OCI-LY7 (cell line): Measurements from ENCODE around the gene CNTN5. TPM values are rescaled to one million over a fixed set of nuclear protein-coding genes. Genes with fewer than 3 reads are reported as not detected.

Experiments
- BruUV-seq: library from RNA; stranded (reverse); fragments of 400-500 nt; replicated peaks from 2 replicates; lab custom pipeline; 2021; lab: Mats Ljungman, UMichigan
- CTCF ChIA-PET: fragments of 300-600 bp; sonication (Branson Sonifier 250); formaldehyde crosslinking; loops from one replicate; lab custom pipeline; 2022; ENCODE audit warnings: antibody characterized with exemption; ENCODE audit not compliant: unreplicated experiment; lab: Charles Lee
- POLR2A ChIA-PET: fragments of 300-600 bp; sonication (Branson Sonifier 250); formaldehyde crosslinking; loops from one replicate; lab custom pipeline; 2022; ENCODE audit warnings: antibody characterized with exemption; lab: Charles Lee
- DNase-seq: peaks from one replicate; pipeline ENCODE4 v3.0.0-alpha.2; 2015; ENCODE audit warnings: low spot score
- H2AFZ ChIP-seq: fragments of 200-600 bp; sonication (generic), shearing (Covaris generic); 2 replicates; pipeline ENCODE4 v1.6.1; 2014; ENCODE audit warnings: mild to moderate bottlenecking, antibody characterized with exemption, low read length, moderate library complexity
- H3K27ac ChIP-seq: fragments of 200-600 bp; sonication (generic); 2 replicates; pipeline ENCODE4 v1.5.1; 2014; ENCODE audit warnings: mixed run types, low read depth, mild to moderate bottlenecking, moderate library complexity, low read length, inconsistent platforms; ENCODE audit not compliant: poor library complexity, severe bottlenecking
- H3K36me3 ChIP-seq: fragments of 200-600 bp; sonication (generic); 2 replicates; pipeline ENCODE4 v1.6.1; 2014; ENCODE audit warnings: mild to moderate bottlenecking, antibody characterized with exemption, low read length, moderate library complexity, mixed read lengths; ENCODE audit not compliant: insufficient read depth
- H3K4me1 ChIP-seq: fragments of 200-600 bp; sonication (generic); 2 replicates; pipeline ENCODE4 v1.5.1; 2014; ENCODE audit warnings: mild to moderate bottlenecking, low read length; ENCODE audit not compliant: insufficient read depth, poor library complexity, severe bottlenecking
- H3K4me2 ChIP-seq: fragments of 200-600 bp; sonication (generic); 2 replicates; pipeline ENCODE4 v1.6.1; 2014; ENCODE audit warnings: mild to moderate bottlenecking, low read length
- H3K4me3 ChIP-seq: fragments of 200-600 bp; sonication (generic); 2 replicates; pipeline ENCODE4 v1.5.1; 2014; ENCODE audit warnings: mild to moderate bottlenecking, low read depth, low read length; ENCODE audit not compliant: poor library complexity, severe bottlenecking
- H3K79me2 ChIP-seq: fragments of 200-600 bp; sonication (generic); 2 replicates; pipeline ENCODE4 v1.6.1; 2016; ENCODE audit warnings: low read depth, mild to moderate bottlenecking, low read length, moderate library complexity, mixed read lengths; ENCODE audit not compliant: insufficient read depth
- H3K9me2 ChIP-seq: fragments of 200-600 bp; sonication (generic); 2 replicates; pipeline ENCODE4 v1.6.1; 2016; ENCODE audit warnings: mild to moderate bottlenecking, low read length, mixed read lengths; ENCODE audit not compliant: insufficient read depth
- H3K9me3 ChIP-seq: fragments of 200-600 bp; sonication (generic); 2 replicates; pipeline ENCODE4 v1.6.1; 2014; ENCODE audit warnings: mild to moderate bottlenecking, mixed run types, low read length, mixed read lengths
- H4K20me1 ChIP-seq: fragments of 200-600 bp; sonication (generic); 2 replicates; pipeline ENCODE4 v1.6.1; 2014; ENCODE audit warnings: mild to moderate bottlenecking, antibody characterized with exemption, low read length, moderate library complexity, mixed read lengths; ENCODE audit not compliant: insufficient read depth
- CTCF ChIP-seq: fragments of 200-600 bp; sonication (generic); conservative IDR thresholded peaks from 2 replicates; pipeline ENCODE4 v1.5.1; 2014; ENCODE audit warnings: mild to moderate bottlenecking, antibody characterized with exemption, low read length, moderate library complexity, mixed read lengths
- EZH2phosphoT487 ChIP-seq: fragments of 200-600 bp; sonication (generic); IDR thresholded peaks from 2 replicates; pipeline ENCODE4 v1.6.1; 2018; ENCODE audit warnings: low read depth, borderline replicate concordance, mild to moderate bottlenecking, mixed run types, antibody characterized with exemption, low read length, moderate library complexity, mixed read lengths
- intact Hi-C: fragments of 100-400 bp; cut with micrococcal nuclease; formaldehyde crosslinking; loops from one replicate; pipeline ENCODE4 v1.10.0; 2022; ENCODE audit not compliant: unreplicated experiment
- total RNA-seq, 2 experiments: library from RNA; depleted of rRNA in 1 of 2; stranded (reverse); fragments of >200 nt in 1 of 2; shearing (Covaris generic) in 1 of 2; gene quantifications; 2 replicates each; pipeline ENCODE4 v1.2.3, GENCODE V29; 2014 to 2022

The CNTN5 gene
- total RNA-seq, 2 experiments from 2014 or later = not detected

GRCh38 chr11:100152766-100153165, 1132.0 kb downstream of the CNTN5 start:
- CTCF ChIA-PET = no interaction called here
- Histone ChIP-seq H3K4me3 (no peak overlapping the region), H3K9me3 (no peaks in the 10 kb centered on the region), H3K36me3 (no peaks in the 10 kb centered on the region), H4K20me1 (no peaks in the 10 kb centered on the region), H3K4me2 (no peak overlapping the region), H3K79me2 (no peaks in the 10 kb centered on the region), H3K27ac (no peak overlapping the region), H3K4me1 (no peaks in the 10 kb centered on the region), H2AFZ (no peak overlapping the region), H3K9me2 (no peaks in the 10 kb centered on the region)
- POLR2A ChIA-PET = no interaction called here
- DNase-seq = no peak
- no TSS peak for BruUV-seq
- intact Hi-C loops = no loop called here
- TF ChIP-seq CTCF = no peak
- no peak for TF ChIP-seq EZH2phosphoT487

- Histone ChIP-seq H3K9me3 (no peaks in the 10 kb centered on the region), H3K79me2 (no peaks in the 10 kb centered on the region), H3K4me3 (no peak overlapping the region), H4K20me1 (no peaks in the 10 kb centered on the region), H3K9me2 (no peaks in the 10 kb centered on the region), H2AFZ (no peak overlapping the region), H3K36me3 (no peaks in the 10 kb centered on the region), H3K4me2 (no peak overlapping the region), H3K27ac (no peak overlapping the region), H3K4me1 (no peaks in the 10 kb centered on the region)
- no peak for DNase-seq
- intact Hi-C loops = no loop called here
- ChIA-PET CTCF (no interaction called here), POLR2A (no interaction called here)
- no peak for TF ChIP-seq CTCF
- no peak for TF ChIP-seq EZH2phosphoT487
- BruUV-seq = no TSS peak
Measured at GRCh38 chr11:100163471-100163870, 1142.7 kb downstream of the CNTN5 start.

- intact Hi-C loops = no loop called here
- no peak overlapping the region for H3K4me2 ChIP-seq
- H3K9me3 ChIP-seq = no peaks in the 10 kb centered on the region
- no peaks in the 10 kb centered on the region for H3K36me3 ChIP-seq
- no peaks in the 10 kb centered on the region for H3K79me2 ChIP-seq
- no peak for DNase-seq
- H2AFZ ChIP-seq = no peak overlapping the region
- no TSS peak for BruUV-seq
- H4K20me1 ChIP-seq = no peaks in the 10 kb centered on the region
- POLR2A ChIA-PET = no interaction called here
- no peak overlapping the region for H3K4me3 ChIP-seq
- no peak overlapping the region for H3K27ac ChIP-seq
- TF ChIP-seq EZH2phosphoT487 = no peak
- TF ChIP-seq CTCF = no peak
- no peaks in the 10 kb centered on the region for H3K9me2 ChIP-seq
- CTCF ChIA-PET = no interaction called here
- H3K4me1 ChIP-seq = no peaks in the 10 kb centered on the region
Measured at GRCh38 chr11:100174881-100175280, 1154.1 kb downstream of the CNTN5 start.
